Stimulated activated CD8-positive, alpha-beta memory T cell treated with anti-CD3 and anti-CD28 coated beads, Interleukin-7, amount 100 ng/mL, for 24 hours (primary cell): Measurements from ENCODE around the gene IL16.
"Not testable (repeated sequence)": the region's sequence is repeated elsewhere in the genome, so short reads cannot be mapped to it uniquely, and the experiment has no call there.

Experiments used
- DNase-seq: peaks from one replicate; pipeline ENCODE4 v3.0.0-alpha.2; 2020; ENCODE audit warnings: low read depth

The IL16 gene

DNA sequence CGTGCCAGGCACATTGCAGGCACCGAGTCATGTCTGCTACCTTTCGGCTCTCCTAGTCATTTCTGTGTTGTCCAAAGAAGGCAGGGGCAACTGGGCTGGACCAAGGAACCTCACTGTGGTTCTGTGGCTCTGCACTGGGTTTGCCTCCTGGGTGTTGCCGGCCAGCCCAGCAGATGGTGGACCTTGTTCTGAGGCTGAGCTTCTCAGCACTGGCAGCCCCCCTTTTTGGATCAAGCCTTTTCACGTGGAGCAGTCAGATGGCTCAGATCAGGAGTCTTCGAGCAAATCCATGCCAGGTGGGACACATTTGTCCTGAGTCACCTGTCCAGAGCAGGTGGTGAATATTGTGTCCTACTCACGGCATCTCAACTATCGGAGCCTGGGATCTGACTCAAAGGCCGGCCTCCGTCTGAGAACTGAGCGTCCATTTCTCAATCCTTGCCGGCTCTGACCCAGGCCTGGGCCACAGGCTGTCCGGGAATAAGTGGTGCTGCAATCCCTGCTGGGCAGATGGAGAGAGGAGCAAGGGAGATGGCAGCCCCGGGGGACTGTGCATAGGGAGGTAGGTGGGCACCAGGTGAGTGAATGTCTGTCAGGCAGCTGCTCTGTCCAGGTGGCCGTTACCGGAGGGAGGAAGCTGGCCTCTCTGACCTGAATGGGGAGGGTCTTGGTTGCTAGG is at the start of gene IL16:
Gene IL16, plus strand, starts transcription at position 304 of the 679 bp plus-strand sequence. CDS start 28,521 bp downstream, outside the sequence.
- DNase-seq = no peak

DNA sequence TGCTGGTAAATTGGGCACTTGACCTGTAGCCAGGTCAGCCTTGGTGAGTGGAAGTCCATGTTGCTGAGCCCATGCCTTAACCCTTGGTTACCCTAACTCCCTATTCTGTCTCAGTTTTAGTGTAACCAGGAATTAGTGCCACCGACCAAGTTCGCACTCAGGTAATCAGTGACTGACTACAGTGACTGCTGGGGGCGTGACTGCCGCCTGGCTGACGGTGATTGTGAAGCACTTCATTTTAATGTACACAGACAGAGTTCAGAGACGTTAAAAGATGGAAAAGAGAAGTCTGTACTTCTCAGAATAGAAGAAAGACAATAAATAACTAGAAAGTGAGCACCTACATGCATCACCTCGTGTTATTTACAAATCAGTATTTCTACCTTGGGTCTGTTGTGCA is 45.3 kb upstream of the IL16 start:
- DNase-seq = no peak

DNA sequence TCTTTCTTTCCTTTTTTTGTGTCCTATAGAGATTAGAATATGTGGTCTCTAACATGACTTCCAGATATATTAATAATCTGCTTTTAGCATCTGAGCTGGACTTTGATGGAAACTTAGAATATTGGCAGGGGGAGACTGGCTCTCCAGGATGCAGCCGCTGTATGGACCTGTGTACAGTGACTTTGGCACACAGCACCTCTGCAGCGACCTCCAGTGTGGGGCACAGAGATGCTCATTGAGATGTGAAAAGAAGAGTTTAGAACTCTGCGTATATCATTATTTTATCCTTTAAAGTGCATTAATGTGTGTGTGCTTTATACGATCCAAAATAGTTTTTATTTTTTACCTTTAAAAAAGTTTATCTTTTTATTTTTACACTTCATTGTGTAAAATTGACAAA is 44.3 kb upstream of the IL16 start:
- DNase-seq = no peak

DNA sequence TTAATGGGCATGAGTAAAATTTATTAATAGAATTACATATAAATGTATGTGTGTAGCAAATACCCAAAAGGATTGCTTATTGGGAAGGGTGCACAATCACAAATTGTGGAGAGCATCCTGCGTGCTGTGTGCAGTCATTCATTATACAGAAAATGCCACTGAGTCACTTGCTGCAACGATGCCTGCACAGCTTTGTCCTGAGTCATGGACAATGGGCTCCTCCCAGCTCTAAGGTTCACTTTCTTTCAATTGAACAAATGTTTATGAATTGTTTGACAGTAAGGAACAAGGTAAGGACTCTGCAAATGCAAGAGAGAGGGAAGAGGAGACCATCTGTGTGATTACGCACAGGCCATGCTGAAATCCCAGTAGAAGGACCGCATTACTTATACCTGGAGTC is 43.9 kb upstream of the IL16 start:
- DNase-seq = no peak

DNA sequence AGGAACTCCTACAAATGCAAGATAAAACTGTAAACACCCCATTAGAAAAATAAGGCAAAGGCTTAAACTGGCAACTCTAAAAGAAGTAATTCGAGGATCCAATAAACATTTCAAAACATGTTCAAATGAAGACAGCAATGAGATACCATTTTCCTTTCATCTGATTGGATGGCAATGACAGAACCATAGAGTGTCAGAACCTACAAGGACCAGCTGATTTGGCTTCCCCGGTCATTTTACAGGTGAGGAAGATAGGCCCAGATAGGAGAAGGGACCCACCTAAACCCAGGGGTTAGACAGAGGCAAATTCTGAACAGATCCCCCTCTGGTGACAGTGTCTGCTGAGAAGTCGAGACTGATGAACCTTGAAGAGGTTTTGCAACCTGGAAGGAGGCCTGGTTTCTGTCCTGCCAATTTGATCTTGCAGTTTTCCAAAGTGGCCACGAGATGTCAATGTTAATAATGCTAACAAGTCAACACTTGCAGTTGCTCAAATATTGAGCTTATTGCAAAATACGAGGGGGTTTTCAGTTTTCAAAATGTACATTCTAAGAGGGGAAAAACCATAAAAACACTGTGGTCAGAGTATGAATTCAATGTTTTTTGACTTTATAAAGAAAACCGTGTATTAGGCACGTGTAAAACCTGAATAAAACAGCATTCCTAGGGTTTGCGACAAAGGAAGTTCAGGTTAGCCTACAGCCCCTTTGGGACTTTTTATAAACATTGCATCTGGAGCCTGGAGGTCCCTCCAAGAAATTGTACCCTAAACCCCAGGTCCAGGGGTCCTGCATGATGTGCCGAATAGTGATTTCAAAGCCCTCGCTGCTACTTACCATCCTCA is 41.1 kb upstream of the IL16 start:
- no peak for DNase-seq

DNA sequence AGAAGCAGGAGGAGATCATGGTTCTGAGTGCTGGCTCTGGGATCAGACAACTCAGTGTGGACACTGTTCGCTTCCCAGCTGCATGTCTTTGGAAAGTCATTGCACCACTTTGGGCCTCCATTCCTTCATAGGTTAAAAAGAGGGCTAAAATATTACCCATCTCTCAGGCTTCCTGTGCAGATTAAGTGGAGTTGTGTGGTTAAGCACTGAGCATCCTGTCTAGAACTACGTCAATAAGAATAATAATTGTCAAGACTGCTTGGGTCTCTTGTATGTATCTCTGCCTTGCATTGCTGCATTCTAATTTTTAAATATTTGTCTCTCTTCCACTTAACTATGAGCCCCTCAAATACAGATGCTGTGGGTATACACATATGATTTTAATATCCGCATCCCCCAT is 40.4 kb upstream of the IL16 start:
- DNase-seq = no peak

DNA sequence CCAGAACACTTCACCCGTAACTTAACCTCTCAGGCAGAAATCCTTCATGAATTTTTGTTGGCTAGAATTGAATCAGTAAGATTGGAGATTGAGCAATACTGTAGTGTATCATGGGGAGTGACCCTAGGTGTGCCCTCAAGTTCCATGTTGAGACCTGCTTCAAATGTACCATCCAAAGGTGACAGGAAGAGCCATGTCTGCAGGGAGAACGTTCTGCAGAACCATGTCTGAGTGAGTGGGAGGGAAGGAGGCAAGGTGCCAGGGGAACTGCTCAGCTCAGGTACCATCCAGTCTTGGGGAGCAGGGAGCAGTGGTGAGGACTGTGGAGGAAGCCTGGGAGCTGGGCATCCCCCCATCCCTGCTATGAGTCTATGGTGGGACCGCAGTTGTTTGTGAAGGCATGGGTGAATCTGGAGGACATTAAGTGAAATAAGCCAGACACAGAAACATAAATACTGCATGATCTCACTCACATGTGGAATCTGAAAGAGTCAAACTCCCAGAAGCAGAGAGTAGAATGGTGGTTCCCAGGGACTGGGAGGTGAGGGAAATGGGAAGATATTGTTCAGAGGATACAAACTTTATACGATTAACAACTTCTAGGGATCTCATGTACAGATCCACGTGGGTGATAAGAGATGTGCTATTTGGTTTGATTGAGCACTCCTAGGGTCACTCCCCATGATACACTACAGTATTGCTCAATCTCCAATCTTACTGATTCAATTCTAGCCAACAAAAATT is 39.3 kb upstream of the IL16 start:
- no peak for DNase-seq

DNA sequence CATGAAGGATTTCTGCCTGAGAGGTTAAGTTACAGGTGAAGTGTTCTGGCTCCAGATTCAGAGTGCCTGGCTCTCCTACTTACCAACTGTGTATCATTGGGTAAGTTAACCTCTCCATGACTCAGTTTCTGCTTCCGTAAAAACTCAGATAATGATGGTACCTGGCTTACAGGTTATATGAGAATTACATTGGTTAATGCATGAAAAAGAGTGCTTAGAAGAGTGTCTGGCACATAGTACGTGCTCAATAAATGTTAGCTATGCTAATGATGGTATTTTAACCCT is 38.8 kb upstream of the IL16 start:
- no peak for DNase-seq

DNA sequence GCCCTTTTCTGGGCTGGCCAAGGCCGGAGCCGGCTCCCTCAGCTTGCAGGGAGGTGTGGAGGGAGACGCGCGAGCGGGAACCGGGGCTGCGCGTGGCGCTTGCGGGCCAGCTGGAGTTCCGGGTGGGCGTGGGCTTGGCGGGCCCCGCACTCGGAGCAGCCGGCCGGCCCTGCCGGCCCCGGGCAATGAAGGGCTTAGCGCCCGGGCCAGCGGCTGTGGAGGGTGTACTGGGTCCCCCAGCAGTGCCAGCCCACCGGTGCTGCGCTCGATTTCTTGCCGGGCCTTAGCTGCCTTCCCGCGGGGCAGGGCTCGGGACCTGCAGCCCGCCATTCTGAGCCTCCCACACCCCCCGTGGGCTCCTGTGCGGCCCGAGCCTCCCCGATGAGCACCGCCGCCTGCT is 38.1 kb upstream of the IL16 start:
- DNase-seq = not testable (repeated sequence)

DNA sequence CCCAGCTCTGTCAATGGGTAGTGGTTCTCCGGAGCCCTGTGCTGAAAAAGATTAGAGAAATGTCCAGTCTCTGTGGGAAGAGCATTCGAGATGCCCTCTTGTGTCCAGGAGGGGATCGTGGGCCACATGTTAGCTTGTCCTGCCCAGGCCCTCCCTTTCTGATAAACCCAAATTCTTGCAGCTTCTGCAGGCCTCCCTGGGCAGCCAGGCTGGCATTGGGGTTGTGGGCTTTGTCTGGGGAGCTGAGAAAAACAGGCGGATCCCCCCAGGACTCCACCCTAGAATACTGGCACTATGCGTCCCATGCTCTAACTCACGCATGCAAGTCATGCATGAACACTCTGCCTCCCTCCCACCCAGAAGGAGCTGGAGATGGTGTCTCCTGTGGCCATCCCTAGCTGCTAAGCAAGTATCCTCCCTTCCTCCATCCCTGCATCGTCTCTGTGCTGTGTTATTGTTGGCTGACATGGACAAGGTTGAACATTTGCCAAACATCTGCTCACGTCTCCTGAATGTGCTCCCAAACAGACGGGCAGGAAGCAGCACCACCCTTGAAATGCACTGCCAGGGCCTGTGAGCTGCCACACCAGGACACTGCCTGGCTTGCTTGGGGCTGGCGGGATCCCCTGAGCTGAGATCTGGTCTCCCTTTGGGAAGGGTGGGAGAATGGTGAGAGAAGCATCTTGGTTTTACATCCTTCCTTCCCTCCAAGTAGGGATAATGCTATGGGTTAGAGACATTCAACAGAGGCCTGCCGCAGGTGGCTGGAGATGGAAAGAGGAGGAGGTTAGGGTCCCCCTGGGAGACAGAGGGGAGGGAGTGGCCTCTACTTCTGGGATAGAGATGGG is 36.1 kb upstream of the IL16 start:
- DNase-seq = no peak

DNA sequence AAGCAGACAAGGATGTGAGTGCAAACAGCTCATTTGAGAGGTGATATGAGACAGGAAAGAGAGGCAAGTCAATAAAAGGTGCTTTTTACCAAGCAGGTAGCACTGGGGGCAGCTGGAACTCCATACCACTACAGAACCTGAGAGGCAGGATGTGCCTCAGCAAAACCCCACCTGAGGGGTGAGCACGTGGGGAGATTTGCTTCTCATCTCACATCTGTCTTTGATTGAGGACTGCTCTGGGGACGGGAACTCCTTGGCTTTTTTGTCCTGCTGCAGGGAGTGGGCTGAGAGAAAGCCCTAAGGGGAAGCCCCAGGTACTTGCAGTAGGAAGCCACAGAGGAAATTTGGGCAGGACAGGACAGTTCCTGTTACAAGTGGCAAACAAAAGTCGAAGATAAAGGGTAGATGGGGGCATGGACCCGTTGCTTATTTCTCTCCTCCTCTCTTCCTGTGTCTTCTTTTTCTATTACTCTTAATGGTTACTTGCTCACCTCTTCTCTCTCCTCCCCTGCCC is 35.5 kb upstream of the IL16 start:
- DNase-seq = no peak

DNA sequence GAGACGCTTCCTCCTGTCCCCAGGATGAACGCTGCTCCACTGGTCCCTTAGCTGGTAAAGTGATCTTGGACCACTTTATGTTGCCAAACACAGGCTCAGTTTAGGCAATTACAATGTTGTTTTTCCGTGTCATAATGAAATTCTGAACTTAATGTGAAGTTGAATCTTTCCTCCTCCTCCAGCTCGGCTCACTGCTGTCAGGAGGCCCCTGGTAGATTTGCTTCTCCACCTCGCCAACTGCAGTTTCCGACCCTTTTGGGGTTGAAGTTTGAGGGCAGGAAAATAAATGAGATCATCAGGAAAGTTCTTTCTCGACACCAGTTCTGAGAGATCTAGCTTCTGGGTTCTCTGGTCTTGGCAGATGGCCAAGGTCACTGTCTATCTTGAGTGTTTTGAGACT is 34.8 kb upstream of the IL16 start:
- no peak for DNase-seq

DNA sequence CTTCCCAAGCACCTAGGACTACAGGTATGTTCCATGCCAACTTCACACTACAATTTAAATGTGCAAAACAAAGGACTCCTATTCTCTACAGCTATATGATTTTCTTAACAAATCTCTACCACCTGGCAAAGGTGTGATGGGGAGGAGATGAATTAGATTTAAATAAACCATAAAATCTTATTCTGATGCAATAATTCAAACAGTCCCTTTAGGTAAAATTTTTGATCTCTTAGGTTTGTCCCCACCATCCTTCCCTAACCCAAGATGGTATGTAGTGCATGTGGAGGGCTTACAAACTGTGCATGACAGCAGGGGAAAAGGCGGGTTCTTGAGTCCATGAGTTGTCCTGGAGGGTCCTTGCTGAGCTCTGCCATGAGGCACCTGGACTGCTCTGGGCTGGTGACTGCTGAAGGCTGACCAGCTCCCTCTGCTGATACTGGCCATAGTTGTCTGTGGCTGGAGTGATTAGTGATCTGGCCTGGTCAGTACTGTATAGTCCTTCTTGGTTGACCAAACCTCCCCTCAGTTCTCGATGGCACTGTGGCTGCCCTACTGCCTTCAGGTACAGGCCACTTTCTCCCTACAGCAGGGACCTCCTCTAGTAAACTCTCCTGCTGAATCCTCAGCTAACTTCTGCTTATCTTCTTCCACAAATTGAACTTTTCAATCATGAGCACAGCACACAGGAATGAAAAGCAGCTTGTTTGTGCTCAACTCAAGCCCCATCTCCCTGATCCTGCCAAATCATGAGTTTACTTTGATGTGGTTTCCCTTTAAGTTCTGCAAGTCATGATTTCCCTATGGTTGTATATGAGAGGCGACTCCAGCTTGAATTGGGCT is 32.5 kb upstream of the IL16 start:
- DNase-seq = no peak

DNA sequence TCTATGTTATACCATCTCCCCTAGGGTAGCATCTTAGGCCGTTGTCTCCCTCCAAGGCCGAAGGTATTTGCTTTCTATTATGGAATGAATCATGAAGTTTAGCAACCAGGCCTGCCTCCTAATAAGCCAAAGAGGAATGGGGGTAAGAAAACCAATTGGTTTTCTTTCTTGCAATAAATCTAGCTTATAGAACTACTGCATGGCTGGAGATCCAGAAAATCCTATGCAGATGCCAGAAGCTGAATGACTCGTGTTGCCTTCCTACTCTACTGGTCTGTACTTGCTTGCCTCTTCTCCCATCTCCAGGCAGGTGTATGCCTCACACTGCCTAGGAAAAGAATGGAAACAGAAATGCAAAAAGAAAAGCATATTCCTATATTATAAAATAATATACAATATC is 31.1 kb upstream of the IL16 start:
- DNase-seq = no peak

DNA sequence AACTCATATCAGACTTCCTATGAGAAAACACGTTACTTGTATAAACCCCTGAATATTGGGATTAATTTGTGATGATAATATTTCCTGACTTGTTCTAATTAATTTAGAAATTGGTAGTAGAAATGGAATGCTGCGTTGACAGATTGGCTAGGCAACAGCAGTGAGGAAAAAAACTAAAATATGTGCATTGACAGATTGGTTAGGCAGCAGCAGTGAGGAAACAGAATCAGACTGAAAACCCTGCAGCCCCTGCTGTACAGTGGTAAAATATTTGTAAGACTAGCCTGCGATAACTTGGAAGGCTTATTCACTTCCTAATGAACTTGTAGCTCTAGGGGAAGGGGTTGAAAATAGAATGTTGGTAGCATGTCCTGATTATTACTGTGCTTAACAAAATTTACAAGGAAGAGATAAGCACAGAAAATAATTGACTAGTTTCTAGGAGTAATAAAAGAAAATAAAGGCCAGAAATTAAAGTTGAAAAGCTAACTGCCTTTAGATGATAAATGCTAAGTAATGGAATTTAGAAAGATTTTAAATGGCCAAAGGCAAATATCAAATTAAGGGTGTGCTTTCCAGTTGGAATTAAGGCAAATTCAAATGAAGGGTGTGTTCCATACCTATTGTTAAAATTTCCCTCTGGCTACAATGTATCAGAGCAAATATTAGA is 29.9 kb upstream of the IL16 start:
- DNase-seq = no peak

DNA sequence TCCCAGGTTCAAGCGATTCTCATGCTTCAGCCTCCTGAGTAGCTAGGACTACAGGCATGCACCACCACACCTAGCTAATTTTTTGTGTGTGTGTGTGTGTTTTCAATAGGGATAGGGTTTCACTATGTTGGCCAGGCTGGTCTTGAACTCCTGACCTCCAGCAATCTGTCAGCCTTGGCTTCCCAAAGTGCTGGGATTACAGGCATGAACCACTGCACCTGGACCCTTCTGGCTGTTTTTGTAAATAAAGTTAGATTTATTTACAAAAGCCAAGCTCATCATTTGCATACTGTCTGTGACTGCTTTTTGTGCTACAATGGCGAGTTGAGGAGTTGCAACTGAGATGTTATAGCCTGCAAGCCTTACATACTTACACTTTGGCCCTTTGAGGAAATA is 28.6 kb upstream of the IL16 start:
- no peak for DNase-seq

DNA sequence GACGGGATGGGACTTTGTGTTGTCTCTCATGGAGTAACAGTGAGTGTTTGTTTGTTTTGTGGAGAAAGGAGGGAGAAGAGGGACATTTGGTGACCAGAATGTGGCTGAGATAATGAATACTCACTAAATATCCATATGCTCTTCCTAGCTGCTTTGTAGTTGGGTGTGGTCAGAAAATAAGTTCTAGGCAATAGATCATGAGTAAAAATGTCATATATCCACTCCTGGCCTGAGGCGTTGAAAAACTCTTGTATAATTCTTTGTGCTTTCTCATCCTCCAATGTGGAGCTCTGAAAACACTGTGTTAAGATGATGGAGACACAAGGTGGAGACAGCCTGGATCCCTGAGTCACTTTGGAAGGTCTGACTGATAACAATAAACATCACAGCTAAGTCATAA is 28.0 kb upstream of the IL16 start:
- no peak for DNase-seq

DNA sequence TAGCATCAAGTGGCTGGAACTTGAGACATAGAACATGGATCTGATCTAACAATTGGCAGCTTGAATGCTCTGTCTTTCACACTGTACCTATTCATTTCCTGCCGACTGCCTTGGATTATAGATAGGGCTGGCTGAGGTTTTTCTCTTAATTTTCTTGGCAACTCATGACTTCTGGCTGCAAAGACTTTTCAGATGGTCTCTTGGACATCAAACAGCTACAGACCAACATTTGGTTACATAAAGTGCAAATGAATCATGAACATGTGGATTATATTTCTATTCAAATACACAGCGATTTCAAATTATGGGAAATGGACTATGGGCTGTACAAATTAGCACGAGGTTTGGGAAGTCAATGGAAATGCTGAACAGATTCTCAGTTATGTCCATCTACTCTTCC is 26.2 kb upstream of the IL16 start:
- no peak for DNase-seq

DNA sequence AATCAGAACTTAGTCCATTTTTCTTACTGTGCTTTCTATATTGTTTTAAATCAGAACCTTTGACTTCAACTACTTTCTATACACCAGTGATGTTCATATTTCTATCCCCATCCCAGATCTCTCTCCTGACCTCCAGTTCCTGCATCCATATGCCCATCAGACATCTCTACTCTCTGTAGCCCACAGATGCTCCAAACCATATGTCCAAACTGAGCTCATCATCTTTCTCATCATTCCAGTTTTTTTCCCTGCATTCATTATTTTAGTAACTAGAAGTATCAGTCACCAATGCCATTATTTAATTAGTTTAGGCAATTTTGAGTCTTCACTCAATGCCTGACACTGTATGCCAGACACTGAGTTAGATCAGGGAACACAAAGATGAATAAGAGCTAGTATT is 25.4 kb upstream of the IL16 start:
- no peak for DNase-seq

DNA sequence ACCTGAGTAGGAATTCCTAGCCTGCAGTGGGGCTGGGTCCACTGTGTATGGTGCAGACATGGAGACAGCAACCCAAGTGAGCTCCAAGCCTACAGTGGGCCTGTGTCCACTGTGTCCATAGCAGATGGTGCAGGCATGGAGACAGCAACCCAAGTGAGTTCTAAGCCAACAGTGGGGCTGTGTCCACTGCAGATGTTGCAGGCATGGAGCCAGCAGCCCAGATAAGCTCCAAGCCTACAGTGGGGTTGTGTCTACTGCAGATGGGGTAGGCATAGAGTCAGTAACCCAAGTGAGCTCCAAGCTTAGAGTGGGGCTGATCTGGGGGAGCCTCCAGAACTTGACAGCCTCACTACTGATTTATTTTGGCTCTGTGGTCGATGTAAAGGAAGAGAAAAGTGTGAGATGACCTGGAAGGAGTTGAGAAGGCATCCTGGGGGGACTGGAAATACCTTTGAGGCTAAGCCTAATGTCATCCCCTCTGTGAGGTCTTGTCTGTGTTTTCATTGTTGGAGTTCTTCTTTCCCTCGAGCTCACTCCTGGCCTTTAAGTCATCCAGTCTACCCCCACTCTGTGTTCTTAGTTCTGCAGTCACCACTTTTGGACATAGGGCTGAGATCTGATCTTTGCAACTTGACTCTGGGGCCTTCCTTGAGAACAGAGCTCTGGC is 22.4 kb upstream of the IL16 start:
- no peak for DNase-seq
